Fibroblast of lung (primary cell): ENCODE data around the gene AACS. TPM values are rescaled to one million over a fixed set of nuclear protein-coding genes. Genes with fewer than 3 reads are reported as not detected.

Experiments used
- DNase-seq, 2 donors: peaks; one replicate each; pipeline versions ENCODE4 v3.0.0 to v3.0.0-alpha.2; 2010; ENCODE audit warnings: low read depth in 2 of 2
- H2AFZ ChIP-seq: 2 replicates; pipeline ENCODE4 v1.5.1; 2012; ENCODE audit warnings: low read length, control low read depth, inconsistent platforms
- H3K27ac ChIP-seq: 2 replicates; pipeline ENCODE4 v1.5.1; 2011; ENCODE audit warnings: low read length, control low read depth; ENCODE audit not compliant: insufficient read depth
- H3K27me3 ChIP-seq: 2 replicates; pipeline ENCODE4 v1.5.1; 2011; ENCODE audit warnings: mild to moderate bottlenecking, low read length; ENCODE audit not compliant: control insufficient read depth, insufficient read depth
- H3K36me3 ChIP-seq: 2 replicates; pipeline ENCODE4 v1.5.1; 2011; ENCODE audit warnings: low read length; ENCODE audit not compliant: control insufficient read depth, insufficient read depth
- H3K4me1 ChIP-seq: 2 replicates; pipeline ENCODE4 v1.5.1; 2011; ENCODE audit warnings: low read length; ENCODE audit not compliant: control insufficient read depth, insufficient read depth; ENCODE audit errors: extremely low read depth
- H3K4me2 ChIP-seq: 2 replicates; pipeline ENCODE4 v1.5.1; 2011; ENCODE audit warnings: low read length, control low read depth; ENCODE audit not compliant: insufficient read depth; ENCODE audit errors: extremely low read depth
- H3K4me3 ChIP-seq, 4 experiments: fragments of 200-600 bp in 1 of 4; sonication (generic) in 1 of 4; replicated peaks in 1 of 4; 2 replicates each; pipeline ENCODE4 v1.5.1; 2011 to 2016; ENCODE audit warnings: low read length in 4 of 4, low read depth in 3 of 4, mild to moderate bottlenecking in 3 of 4, control low read depth in 2 of 4, inconsistent platforms in 1 of 4, mixed read lengths in 1 of 4; ENCODE audit not compliant: insufficient read depth in 1 of 4; ENCODE audit errors: control extremely low read depth in 1 of 4
- H3K79me2 ChIP-seq: 2 replicates; pipeline ENCODE4 v1.5.1; 2012; ENCODE audit warnings: mild to moderate bottlenecking, low read length, inconsistent platforms; ENCODE audit not compliant: control insufficient read depth, insufficient read depth
- H3K9ac ChIP-seq: 2 replicates; pipeline ENCODE4 v1.5.1; 2011; ENCODE audit warnings: mild to moderate bottlenecking, low read length, control low read depth; ENCODE audit not compliant: insufficient read depth
- H3K9me3 ChIP-seq: 2 replicates; pipeline ENCODE4 v1.5.1; 2012; ENCODE audit warnings: low read depth, low read length; ENCODE audit not compliant: control insufficient read depth, insufficient read depth
- H4K20me1 ChIP-seq: 2 replicates; pipeline ENCODE4 v1.5.1; 2011; ENCODE audit warnings: low read length; ENCODE audit not compliant: control insufficient read depth, insufficient read depth; ENCODE audit errors: extremely low read depth
- CTCF ChIP-seq, 2 donors: IDR thresholded peaks in 1 of 2; conservative IDR thresholded peaks in 1 of 2; 1 replicate in 1 of 2; 2 replicates in 1 of 2; pipeline ENCODE4 v1.5.1; 2011 to 2012; ENCODE audit warnings: low read length in 2 of 2, control low read depth in 1 of 2, inconsistent platforms in 1 of 2, low read depth in 1 of 2, mild to moderate bottlenecking in 1 of 2
- EZH2 ChIP-seq: IDR thresholded peaks from 2 replicates; pipeline ENCODE4 v1.5.1; 2012; ENCODE audit warnings: low read length, control low read depth, mild to moderate bottlenecking; ENCODE audit errors: missing control alignments
- polyA plus RNA-seq, 2 donors: library from polyadenylated mRNA; depleted of rRNA in 1 of 2; stranded (reverse) in 1 of 2; unstranded in 1 of 2; fragments of >200 nt; gene quantifications; 2 replicates each; pipeline ENCODE4 v1.2.1, GENCODE V29; 2011 to 2012; ENCODE audit warnings: missing spikeins in 1 of 2
- total RNA-seq: library from RNA; depleted of rRNA; stranded (reverse); fragments of >200 nt; gene quantifications from 2 replicates; pipeline ENCODE4 v1.2.1, GENCODE V29; 2014

AACS gene
- total and polyA plus RNA-seq, 2 donors (not counting 1 experiment from before 2014, with no cell fraction given): 24.7 to 31.5 TPM

DNA sequence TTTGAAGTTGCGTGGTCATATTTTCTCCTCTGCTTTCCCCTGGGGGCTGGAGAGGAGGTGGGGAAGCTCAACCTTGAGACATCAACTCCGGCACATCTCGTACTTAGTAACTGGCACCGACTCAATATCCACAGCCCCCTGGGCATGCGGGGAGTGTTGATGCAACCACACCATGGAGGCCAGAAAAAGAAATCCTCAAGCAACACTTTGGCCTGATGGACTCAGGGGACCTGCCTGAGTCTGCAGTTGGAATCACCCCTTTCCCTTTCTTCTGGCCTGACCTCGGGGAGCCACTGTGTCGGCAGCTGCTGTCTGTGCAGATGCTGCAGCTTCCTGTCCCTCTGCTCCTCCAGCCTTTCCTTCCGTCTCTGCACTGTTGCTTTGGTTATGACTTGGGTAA, 11.4 kb upstream of the AACS start:
- TF ChIP-seq EZH2 (no peak), CTCF (conservative IDR thresholded peaks at IDR 0.05 in 1 of 2, IDR thresholded peaks at IDR 0.05 in 1 of 2; ENCODE audit: low read depth in 1 of 2, low read length in 2 of 2) (no peak)
- H3K36me3 ChIP-seq: no peaks in the 10 kb centered on the region
- peaks cover 3% of the 10 kb centered on the region for H3K4me1 ChIP-seq
- H4K20me1 ChIP-seq: no peaks in the 10 kb centered on the region
- no peak for DNase-seq
- H3K27me3 ChIP-seq: peaks cover 4% of the 10 kb centered on the region
- H3K9me3 ChIP-seq: no peaks in the 10 kb centered on the region
- H3K4me3 ChIP-seq: no peak overlapping the region
- H3K27ac ChIP-seq: no peak overlapping the region
- H2AFZ ChIP-seq: peak overlapping the region; percentile 73
- H3K4me2 ChIP-seq: no peak overlapping the region
- no peaks in the 10 kb centered on the region for H3K79me2 ChIP-seq
- no peak overlapping the region for H3K9ac ChIP-seq

DNA sequence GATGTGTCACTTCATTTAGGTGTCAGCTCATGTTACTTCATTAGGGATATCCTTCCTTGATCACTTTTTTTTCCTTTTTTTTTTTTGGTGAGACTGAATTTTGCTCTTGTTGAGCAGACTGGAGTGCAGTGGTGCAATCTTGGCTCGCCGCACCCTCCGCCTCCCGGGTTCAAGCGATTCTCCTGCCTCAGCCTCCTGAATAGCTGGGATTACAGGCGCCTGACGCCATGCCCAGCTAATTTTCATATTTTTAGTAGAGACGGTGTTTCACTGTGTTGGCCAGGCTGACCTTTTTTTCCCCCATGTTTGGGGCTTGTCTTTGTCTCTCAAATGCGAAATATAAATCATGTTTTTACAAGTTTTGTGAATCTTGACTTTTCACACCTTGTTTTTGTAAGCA, 9.6 kb upstream of the AACS start:
- TF ChIP-seq EZH2: no peak
- TF ChIP-seq CTCF (conservative IDR thresholded peaks at IDR 0.05 in 1 of 2, IDR thresholded peaks at IDR 0.05 in 1 of 2; ENCODE audit: low read depth in 1 of 2, low read length in 2 of 2): no peak

GRCh38 chr12:125056306-125056705, 8.9 kb upstream of the AACS start:
- Histone ChIP-seq H3K79me2 (no peaks in the 10 kb centered on the region), H4K20me1 (no peaks in the 10 kb centered on the region), H3K36me3 (no peaks in the 10 kb centered on the region), H3K4me1 (no peaks in the 10 kb centered on the region), H3K27ac (no peak overlapping the region), H3K27me3 (peaks cover 4% of the 10 kb centered on the region), H3K4me3 (no peak overlapping the region), H2AFZ (peak overlapping the region; percentile 17), H3K9me3 (no peaks in the 10 kb centered on the region), H3K4me2 (peak overlapping the region; percentile 13), H3K9ac (no peak overlapping the region)
- no peak for DNase-seq
- TF ChIP-seq EZH2: no peak
- TF ChIP-seq CTCF (conservative IDR thresholded peaks at IDR 0.05 in 1 of 2, IDR thresholded peaks at IDR 0.05 in 1 of 2; ENCODE audit: low read depth in 1 of 2, low read length in 2 of 2): no peak

More for the DNA sequence above, 9.6 kb upstream of the AACS start:
- Histone ChIP-seq H2AFZ (no peak overlapping the region), H3K4me1 (no peaks in the 10 kb centered on the region), H3K4me2 (no peak overlapping the region), H3K9me3 (no peaks in the 10 kb centered on the region), H4K20me1 (no peaks in the 10 kb centered on the region), H3K4me3 (no peak overlapping the region), H3K79me2 (no peaks in the 10 kb centered on the region), H3K9ac (no peak overlapping the region), H3K27me3 (peaks cover 4% of the 10 kb centered on the region), H3K36me3 (no peaks in the 10 kb centered on the region), H3K27ac (no peak overlapping the region)
- DNase-seq: no peak
